Stomach (tissue), 9 donors: ENCODE data around the gene CD38. TPM values are rescaled to one million over a fixed set of nuclear protein-coding genes. Genes with fewer than 3 reads are reported as not detected.

ENCODE experiments used
- DNase-seq, 2 donors: peaks; one replicate each; pipeline versions ENCODE4 v3.0.0 to v3.0.0-alpha.2; 2013 to 2019
- H3K27ac ChIP-seq, 5 donors: fragments of 200-600 bp in 4 of 5; sonication (generic) in 4 of 5; one replicate each; pipeline ENCODE4 v1.5.1; 2013 to 2019; ENCODE audit warnings: mild to moderate bottlenecking in 1 of 5, moderate library complexity in 1 of 5
- H3K27me3 ChIP-seq, 3 donors: fragments of 200-600 bp; sonication (generic); one replicate each; pipeline ENCODE4 v1.5.1; 2017 to 2019; ENCODE audit warnings: mixed run types in 1 of 3
- H3K36me3 ChIP-seq, 4 donors: fragments of 200-600 bp; sonication (generic); 1 replicate in 3 of 4; 2 replicates in 1 of 4; pipeline ENCODE4 v1.5.1; 2016 to 2019
- H3K4me1 ChIP-seq, 4 donors: fragments of 200-600 bp; sonication (generic); one replicate each; pipeline ENCODE4 v1.5.1; 2016 to 2019
- H3K4me3 ChIP-seq, 4 donors: fragments of 200-600 bp; sonication (generic) in 3 of 4; one replicate each; pipeline ENCODE4 v1.5.1; 2016 to 2019; ENCODE audit warnings: mild to moderate bottlenecking in 1 of 4
- H3K9me3 ChIP-seq, 4 donors: fragments of 200-600 bp; sonication (generic); one replicate each; pipeline ENCODE4 v1.5.1; 2016 to 2019
- EP300 ChIP-seq: sonication (generic); formaldehyde crosslinking; IDR thresholded peaks from one replicate; pipeline ENCODE4 v1.6.1; 2017; ENCODE audit warnings: antibody characterized with exemption
- POLR2A ChIP-seq, 4 donors: fragments of 450-650 bp; IDR thresholded peaks; one replicate each; pipeline ENCODE4 v1.6.1; 2016; ENCODE audit warnings: antibody characterized with exemption in 4 of 4, control low read depth in 2 of 4, mild to moderate bottlenecking in 1 of 4, moderate library complexity in 1 of 4
- POLR2AphosphoS5 ChIP-seq, 3 donors: sonication (generic); formaldehyde crosslinking; IDR thresholded peaks; one replicate each; pipeline ENCODE4 v1.6.1; 2016; ENCODE audit warnings: antibody characterized with exemption in 3 of 3
- WGBS, 5 donors: extraction: QIAGEN DNeasy Blood & Tissue Kit in 3 of 5; methylation state at CpG; one replicate each; pipeline versions ENCODE4 v1.1.5 to v1.1.7; 2013 to 2018; 5-methylcytosine and 5-hydroxymethylcytosine counted together
- intact Hi-C: fragments of 100-400 bp; cut with DNase I; formaldehyde crosslinking; loops from one replicate; pipeline ENCODE4 v1.15.1; 2023; ENCODE audit warnings: low total_unique reads
- polyA plus RNA-seq, 3 donors: library from polyadenylated mRNA; stranded (reverse); fragments of 200-250 nt; gene quantifications; one replicate each; pipeline ENCODE4 v1.2.3, GENCODE V29; 2013
- total RNA-seq, 5 donors: library from RNA; depleted of rRNA; stranded (reverse); fragments of >200 nt; gene quantifications; one replicate each; pipeline versions ENCODE4 v1.1.0 to v1.2.3, GENCODE V29; 2014 to 2016
- TF ChIP-seq, protein P1 (sequence below), 7 experiments: fragments of 450-650 bp in 4 of 7; fragments of 200-600 bp in 3 of 7; sonication (generic) in 3 of 7; IDR thresholded peaks; one replicate each; pipeline ENCODE4 v1.5.1; 2016 to 2019; ENCODE audit warnings: antibody characterized with exemption in 7 of 7, control low read depth in 2 of 7, mild to moderate bottlenecking in 1 of 7
- donor health status: healthy with polysubstance abuse.
- donor health status: Bipolar disorder and iron deficiency.
- donor health status: healthy.

CD38 gene
- total and polyA plus RNA-seq, 8 donors: 0.62 to 44.9 (median 2.2) TPM

DNA sequence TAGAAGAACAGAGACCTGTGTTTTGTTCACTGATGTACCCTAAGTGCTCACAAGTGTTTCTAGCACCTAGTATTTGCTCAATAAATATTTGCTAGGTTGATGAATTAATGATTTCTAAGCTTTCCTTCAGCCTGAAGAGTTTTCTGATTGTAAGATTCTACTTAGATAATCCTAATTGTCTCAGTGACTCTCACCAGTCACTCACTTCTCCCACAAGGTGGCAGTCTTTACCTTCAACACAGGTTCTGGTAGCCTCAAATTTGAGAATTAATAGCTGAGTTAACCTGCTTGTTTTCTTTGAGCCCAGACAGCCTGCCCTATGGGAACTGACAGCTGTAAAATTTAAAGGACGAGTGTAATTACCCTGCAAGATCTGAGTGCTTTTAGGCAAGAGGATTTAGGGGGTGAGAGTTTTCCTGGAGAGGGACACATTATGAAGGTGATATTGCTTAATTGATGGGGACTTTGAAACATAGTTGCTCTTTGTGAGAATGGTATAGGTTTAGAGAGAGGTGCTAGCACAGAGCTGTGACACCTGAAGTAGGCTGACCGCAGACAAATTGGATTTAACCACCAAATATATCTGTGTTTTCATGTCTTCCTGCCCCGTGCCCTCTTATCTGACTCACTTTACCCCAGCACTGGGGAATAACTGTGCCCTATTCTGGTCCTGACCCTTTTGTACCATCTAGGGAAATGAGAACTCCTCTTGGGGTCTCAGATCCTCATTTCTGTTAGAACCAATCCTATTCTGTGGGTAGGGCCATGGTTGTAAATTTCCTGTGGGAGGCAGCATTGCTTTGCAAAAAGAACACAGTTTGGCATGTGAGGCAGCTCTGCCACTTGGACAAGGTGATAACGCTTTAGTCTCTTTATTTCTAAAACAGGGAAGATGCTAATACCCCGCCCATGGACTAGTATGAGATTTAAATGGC is 27.7 kb downstream of the CD38 start:
- no peak overlapping the region for H3K27ac ChIP-seq
- peak; percentile 31 to 79 for DNase-seq
- no peaks in the 10 kb centered on the region for H3K4me1 ChIP-seq
- no peaks in the 10 kb centered on the region for H3K36me3 ChIP-seq
- intact Hi-C loops: loop anchor here (10.0 kb wide), 1 partner anchor 149 kb away; no protein-coding TSS in a partner anchor
- TF ChIP-seq POLR2A (IDR thresholded peaks at IDR 0.05): no peak
- TF ChIP-seq, protein P1, sequence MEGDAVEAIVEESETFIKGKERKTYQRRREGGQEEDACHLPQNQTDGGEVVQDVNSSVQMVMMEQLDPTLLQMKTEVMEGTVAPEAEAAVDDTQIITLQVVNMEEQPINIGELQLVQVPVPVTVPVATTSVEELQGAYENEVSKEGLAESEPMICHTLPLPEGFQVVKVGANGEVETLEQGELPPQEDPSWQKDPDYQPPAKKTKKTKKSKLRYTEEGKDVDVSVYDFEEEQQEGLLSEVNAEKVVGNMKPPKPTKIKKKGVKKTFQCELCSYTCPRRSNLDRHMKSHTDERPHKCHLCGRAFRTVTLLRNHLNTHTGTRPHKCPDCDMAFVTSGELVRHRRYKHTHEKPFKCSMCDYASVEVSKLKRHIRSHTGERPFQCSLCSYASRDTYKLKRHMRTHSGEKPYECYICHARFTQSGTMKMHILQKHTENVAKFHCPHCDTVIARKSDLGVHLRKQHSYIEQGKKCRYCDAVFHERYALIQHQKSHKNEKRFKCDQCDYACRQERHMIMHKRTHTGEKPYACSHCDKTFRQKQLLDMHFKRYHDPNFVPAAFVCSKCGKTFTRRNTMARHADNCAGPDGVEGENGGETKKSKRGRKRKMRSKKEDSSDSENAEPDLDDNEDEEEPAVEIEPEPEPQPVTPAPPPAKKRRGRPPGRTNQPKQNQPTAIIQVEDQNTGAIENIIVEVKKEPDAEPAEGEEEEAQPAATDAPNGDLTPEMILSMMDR (IDR thresholded peaks at IDR 0.05): peak in 5 of 7 experiments; percentile 47 to 65 (median 56)
- H3K27me3 ChIP-seq: no peaks in the 10 kb centered on the region
- 40 to 55% (median 52%) methylated on average over 4 to 5 of the region's 5 CpGs for WGBS, 5 donors
- H3K9me3 ChIP-seq: no peaks in the 10 kb centered on the region
- no peak overlapping the region for H3K4me3 ChIP-seq

DNA sequence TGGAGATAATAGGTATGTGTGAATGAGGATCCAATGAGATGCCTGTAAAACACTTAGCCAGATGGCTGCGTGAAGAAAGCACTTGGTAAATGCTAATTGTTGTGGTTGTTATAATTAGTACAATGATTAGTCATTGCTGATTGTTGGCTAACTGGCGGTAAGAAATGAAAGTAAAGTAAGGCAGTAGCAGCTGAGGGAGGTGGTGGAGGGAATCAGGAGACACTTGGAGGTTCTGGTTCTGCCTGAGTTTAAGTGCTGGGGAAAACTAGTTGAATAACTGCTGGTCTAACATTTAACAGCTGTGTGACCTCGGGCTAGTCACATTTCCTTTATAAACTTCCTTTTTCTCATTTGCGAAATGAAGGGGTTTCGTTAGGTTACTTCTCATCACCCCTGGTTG is 30.9 kb downstream of the CD38 start:
- no peak for DNase-seq
- Histone ChIP-seq H3K4me1 (no peaks in the 10 kb centered on the region), H3K27ac (peak overlapping the region in 1 of 5 donors; percentile 7), H3K4me3 (no peak overlapping the region), H3K36me3 (no peaks in the 10 kb centered on the region), H3K27me3 (no peaks in the 10 kb centered on the region), H3K9me3 (no peaks in the 10 kb centered on the region)
- WGBS, 5 donors: 53 to 68% (median 65%) methylated on average over 5 of the region's 5 CpGs
- TF ChIP-seq POLR2AphosphoS5 (IDR thresholded peaks at IDR 0.05) (no peak), EP300 (no peak), POLR2A (IDR thresholded peaks at IDR 0.05) (no peak)
- TF ChIP-seq, protein P1 (IDR thresholded peaks at IDR 0.05): no peak
- intact Hi-C loops: loop anchor here (10.0 kb wide), 1 partner anchor 146 kb away; no protein-coding TSS in a partner anchor

DNA sequence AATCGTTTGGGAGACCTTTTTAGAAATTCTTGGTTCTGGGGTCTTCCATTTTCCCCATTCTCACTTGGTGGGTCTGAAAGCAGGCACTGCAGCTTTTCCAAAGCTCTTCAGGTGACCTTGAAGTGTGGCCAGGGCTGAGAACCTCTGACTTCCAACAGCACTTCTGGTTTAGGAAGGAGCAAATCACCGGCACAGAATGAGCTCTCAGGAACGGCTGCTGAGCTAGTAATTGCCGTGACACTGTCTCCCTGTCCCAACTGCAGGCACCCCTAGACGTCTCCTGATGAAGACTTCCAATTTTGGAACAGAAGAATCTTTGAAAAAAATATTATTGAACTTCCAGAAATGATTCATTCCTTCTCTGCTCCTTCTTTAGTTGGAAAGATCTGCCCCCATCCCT is 31.3 kb downstream of the CD38 start:
- Histone ChIP-seq H3K9me3 (no peaks in the 10 kb centered on the region), H3K27ac (peak overlapping the region in 1 of 5 donors; percentile 7), H3K4me1 (no peaks in the 10 kb centered on the region), H3K4me3 (no peak overlapping the region), H3K36me3 (no peaks in the 10 kb centered on the region), H3K27me3 (no peaks in the 10 kb centered on the region)
- 45 to 71% (median 62%) methylated on average over 4 to 5 of the region's 5 CpGs for WGBS, 5 donors
- TF ChIP-seq, protein P1 (IDR thresholded peaks at IDR 0.05): no peak
- TF ChIP-seq POLR2AphosphoS5 (IDR thresholded peaks at IDR 0.05): no peak
- TF ChIP-seq POLR2A (IDR thresholded peaks at IDR 0.05): no peak
- TF ChIP-seq EP300: no peak
- intact Hi-C loops: loop anchor here (10.0 kb wide), 1 partner anchor 145 kb away; no protein-coding TSS in a partner anchor
- no peak for DNase-seq

DNA sequence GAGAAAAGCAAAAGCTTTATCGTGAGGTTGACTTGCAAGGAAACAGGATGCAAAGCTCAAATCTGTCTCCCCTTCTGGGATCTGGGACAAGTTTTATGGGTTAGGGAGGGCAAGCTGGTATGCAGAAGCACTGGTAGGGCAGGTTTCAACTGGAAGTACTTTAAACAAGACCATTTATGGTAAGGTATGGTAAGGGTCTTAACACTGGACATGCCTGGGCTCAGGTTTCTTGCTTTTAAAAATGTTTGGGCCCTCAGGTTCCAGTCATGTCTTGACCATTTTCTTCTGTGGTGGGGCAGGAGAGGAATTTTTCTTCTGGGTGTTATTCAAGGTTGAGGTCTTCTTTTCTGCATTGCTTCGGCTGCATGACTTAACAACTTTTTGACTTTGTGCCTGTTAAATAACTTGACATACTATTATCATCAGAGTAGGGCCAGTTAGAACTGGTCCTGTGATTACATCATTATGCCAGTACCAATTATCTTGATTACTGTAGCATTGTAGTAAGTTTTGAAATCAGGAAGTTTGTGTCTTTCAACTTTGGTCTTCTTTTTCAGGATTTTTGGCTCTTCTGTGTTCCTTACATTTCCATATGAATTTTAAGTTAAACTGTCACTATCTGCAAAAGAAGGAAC is 33.7 kb downstream of the CD38 start:
- H3K9me3 ChIP-seq: no peaks in the 10 kb centered on the region
- intact Hi-C loops: no loop called here
- WGBS, 5 donors: 60 to 74% (median 66%) methylated on average over 2 of the region's 2 CpGs

More for the DNA sequence above, 33.7 kb downstream of the CD38 start:
- no peak overlapping the region for H3K4me3 ChIP-seq
- H3K36me3 ChIP-seq: no peaks in the 10 kb centered on the region
- TF ChIP-seq, protein P1 (IDR thresholded peaks at IDR 0.05): no peak
- TF ChIP-seq EP300 (no peak), POLR2A (IDR thresholded peaks at IDR 0.05) (no peak), POLR2AphosphoS5 (IDR thresholded peaks at IDR 0.05) (no peak)
- no peak for DNase-seq
- no peak overlapping the region for H3K27ac ChIP-seq
- H3K4me1 ChIP-seq: no peaks in the 10 kb centered on the region
- no peaks in the 10 kb centered on the region for H3K27me3 ChIP-seq
